HUDEP-2 (cell line): ENCODE results near the gene RABL3.
"Not testable (repeated sequence)": the region's sequence is repeated elsewhere in the genome, so short reads cannot be mapped to it uniquely, and the experiment has no call there.

ENCODE experiments used
- DNase-seq, 76 experiments: peaks; one replicate each; lab custom pipeline; 2025; ENCODE audit not compliant: unreplicated experiment in 76 of 76; lab: John Stamatoyannopoulos, UW

The RABL3 gene

DNA sequence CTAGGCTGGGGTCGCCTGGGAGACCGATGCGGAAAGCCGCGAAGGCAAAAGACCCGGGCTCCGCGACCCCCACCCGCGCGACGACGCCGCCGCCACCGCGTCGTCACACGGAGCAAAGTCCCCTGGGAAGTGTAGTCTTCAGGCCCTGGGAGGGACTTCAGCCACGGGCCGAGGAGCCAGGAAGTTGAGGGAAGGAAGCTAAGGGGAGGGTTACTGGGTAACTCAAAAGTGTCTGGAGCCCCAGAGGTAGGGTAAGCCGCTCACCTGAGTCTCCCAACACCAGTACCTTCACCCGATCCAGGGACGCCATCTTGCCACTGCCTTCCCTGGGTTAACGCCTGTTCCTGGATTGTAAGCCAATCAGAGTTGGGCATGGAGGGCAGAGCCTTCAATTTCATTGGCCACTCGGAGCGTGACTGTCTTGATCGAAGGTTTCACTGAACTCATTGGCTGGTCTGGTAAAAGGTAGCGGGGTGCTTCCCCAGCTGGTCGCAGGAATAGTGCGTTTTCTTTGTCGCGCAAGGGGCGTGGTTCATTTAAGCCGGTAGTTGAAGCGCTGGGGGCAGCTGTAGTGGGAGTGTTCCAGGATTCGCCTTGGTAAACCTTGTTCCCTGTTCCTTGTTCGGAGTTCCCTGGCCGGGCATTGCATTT lies at the start of gene RABL3, which contains the start of gene GTF2E1:
Gene RABL3, minus strand, starts transcription at position 319 of the 651 bp plus-strand sequence. Its CDS starts 9 bp downstream, at position 310.
Gene GTF2E1, plus strand, starts transcription at position 547 of the 651 bp plus-strand sequence. CDS start 7,809 bp downstream, outside the sequence.
- peak; percentile 19 to 98 (median 94) for DNase-seq

DNA sequence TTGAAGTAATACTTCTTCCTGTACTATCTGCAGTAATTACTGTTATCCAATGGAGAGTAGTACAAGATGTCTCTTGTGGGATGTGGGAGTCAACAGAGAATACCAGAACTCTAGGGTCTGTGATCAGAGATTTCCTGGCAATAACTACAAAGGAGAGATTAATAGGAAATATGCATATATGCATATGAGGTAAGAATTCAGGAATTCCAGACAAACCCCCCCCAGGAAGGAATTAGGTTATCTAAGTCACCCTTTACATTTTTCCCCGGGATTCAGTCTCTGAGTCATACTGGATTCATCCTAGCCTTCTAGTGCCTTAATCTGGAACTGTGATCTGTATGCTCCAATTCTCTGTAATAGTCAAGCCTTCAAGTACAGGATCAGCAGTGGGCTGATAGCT lies 49.6 kb upstream of the RABL3 start:
- DNase-seq: no peak

GRCh38 chr3:120791010-120791409 lies 48.7 kb upstream of the RABL3 start:
- no peak for DNase-seq

DNA sequence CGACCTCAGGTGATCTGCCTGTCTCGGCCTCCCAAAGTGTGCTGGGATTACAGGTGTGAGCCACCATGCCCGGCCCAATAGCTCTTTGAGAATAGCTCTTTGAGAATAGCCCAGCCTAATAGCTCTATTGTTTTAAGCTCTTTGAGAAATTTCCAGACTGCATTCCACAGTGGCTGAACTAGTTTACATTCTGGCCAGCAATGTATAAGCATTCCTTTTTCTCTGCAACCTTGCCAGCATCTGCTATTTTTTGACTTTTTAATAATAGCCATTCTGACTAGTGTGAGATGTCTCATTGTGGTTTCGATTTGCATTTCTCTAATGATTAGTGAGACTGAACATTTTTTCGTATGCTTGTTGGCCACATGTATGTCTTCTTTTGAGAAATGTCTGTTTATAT lies 43.5 kb upstream of the RABL3 start:
- DNase-seq: not testable (repeated sequence)

DNA sequence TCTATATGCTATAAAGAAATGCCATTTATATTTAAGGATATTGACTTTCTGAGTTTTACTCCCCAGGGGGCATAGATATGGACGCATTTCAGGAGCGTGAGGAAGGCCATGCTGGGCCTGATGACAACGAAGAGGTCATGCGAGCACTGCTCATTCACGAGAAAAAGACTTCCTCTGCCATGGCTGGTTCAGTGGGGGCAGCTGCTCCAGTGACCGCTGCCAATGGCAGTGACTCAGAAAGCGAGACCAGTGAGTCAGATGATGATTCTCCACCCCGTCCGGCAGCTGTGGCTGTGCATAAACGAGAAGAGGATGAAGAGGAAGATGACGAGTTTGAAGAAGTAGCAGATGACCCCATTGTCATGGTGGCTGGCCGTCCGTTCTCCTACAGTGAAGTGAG lies 38.7 kb upstream of the RABL3 start:
- no peak for DNase-seq

DNA sequence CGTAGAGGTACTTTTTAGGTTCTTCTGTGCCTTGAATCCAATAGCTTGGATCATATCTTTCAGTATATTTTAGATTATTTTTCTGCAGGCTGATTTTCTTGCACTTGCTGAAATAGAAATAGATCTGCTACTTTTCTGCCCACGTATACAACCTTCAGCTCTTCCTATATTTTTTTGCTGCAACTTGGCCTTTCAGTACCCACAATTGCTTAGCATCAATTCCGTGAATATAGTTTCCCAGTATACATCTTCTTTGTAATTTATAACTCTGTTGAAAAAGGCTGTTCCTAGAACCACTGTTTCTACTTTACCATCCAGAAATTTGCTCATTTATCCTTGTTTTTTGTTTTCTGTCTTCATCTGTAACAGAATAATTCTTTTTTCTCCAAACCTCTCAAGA lies 36.5 kb upstream of the RABL3 start:
- DNase-seq: no peak

DNA sequence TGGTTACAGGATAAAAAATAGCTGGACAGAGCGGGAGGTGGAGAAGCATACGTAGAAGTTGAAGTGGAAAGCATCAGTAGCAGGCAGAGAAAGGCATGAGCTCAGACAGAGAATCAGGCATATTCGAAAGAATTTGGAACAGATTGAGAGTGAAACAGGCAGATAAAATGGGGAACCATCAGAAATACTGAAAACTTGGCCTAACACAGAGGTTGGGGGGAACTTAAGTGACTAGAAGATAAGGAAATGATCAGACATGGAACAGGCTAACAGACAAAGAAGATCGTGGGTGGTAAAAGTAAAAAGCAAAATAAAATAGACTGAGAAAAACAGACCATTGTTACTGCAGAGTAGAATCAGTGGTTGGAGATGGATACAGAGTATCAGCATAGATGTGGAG lies 33.1 kb upstream of the RABL3 start:
- peak in 3 of 76 experiments; percentile 9 to 14 (median 14) for DNase-seq

GRCh38 chr3:120773932-120774331 lies 31.6 kb upstream of the RABL3 start:
- DNase-seq: peak in 8 of 76 experiments; percentile 3 to 33 (median 12)

GRCh38 chr3:120772081-120772480 lies 29.8 kb upstream of the RABL3 start:
- no peak for DNase-seq

- DNase-seq: no peak
These were observed 28.6 kb upstream of the RABL3 start for GRCh38 chr3:120770891-120771290.

DNA sequence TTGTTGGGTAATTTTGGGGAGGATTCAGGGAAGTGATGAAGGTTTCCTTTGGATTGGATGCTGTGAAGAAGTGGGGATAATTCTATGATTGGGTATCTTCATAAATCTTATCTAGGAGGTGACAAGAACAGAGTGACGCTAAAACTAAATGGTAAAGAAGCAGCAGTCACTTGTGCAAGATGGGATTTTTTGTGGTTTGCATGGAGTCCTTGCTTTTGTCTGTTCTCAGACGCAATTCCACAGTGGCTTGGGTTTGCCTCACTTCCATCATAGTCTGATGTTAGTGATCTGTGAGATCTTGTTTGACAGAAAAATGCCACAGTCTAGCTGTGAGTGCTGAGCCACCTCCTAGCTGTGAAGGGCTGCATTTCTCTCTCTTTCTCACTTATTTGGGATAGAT lies 27.1 kb upstream of the RABL3 start:
- DNase-seq: no peak

DNA sequence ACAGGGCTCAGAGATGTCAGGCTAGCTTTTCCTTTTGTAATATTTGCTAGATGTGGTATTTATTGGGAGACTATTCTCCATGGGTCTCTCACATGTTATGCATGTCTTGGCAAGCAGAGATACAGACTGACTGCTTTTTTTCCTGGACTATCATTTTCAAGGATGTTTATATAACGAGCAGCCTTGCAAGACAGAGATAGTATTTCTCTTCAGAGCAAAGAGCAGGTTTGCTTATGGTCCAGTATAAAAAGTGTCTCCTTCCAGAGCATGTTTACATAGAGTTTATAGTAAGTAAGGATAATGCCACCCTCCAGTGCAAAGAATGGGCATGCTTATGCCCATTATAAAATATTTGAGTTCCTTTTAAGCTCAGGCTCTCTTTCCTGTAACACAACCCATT lies 24.8 kb upstream of the RABL3 start:
- DNase-seq: no peak

- peak in 1 of 76 experiments; percentile 7 for DNase-seq
These were observed 24.3 kb upstream of the RABL3 start for GRCh38 chr3:120766576-120766975.

DNA sequence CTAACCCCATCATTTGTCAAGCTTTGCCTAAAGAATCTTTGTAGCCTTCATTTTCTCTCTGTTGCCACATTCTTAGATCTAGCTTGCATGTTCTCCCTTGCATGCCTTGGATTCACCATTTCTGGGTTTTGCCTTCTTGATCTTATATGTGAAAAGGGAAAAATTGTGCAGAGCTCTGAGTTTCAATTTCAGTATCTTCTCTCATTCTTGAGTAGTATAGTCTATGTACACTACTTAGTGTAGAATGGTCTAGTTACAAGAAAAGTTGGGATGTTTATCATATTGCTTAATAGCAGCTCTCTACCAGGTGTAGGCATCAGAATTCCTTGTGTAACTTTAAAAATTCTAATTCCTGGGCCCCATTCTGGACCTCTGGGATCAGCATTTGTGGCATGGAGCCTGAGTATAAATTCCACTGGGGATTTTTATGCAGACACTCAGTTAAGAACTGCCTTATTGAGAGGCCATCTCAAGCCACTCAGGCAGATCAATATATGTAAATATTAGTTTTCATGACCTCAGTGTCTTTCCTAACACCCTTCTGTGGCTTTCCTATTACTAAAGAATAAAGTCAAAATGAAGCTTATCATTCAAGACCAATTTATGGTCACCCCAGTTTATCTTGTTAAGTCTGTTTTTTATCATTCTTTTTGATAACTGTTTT lies 23.6 kb upstream of the RABL3 start:
- no peak for DNase-seq

DNA sequence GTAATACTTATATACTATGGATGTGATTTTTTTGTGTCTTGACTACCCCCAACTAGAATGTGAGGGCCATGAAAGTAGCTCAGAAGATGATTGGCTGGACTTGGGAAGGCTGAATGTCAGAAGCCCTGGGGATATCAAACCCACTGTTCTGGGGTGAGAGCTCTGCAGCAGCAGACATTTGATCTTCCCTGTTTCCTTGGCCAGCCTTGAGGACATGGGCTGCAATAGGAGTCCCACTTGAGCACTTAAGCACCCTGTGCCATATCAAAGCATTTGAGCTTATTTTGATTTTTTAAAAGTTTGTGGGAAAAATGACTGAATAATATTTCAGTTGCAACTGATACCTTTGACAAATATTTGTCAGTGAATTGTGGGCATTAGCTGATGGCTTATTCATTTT lies 21.9 kb upstream of the RABL3 start:
- no peak for DNase-seq

- DNase-seq: no peak
These were observed 21.3 kb upstream of the RABL3 start for GRCh38 chr3:120763601-120764000.

GRCh38 chr3:120762615-120763014 lies 20.3 kb upstream of the RABL3 start:
- DNase-seq: no peak

DNA sequence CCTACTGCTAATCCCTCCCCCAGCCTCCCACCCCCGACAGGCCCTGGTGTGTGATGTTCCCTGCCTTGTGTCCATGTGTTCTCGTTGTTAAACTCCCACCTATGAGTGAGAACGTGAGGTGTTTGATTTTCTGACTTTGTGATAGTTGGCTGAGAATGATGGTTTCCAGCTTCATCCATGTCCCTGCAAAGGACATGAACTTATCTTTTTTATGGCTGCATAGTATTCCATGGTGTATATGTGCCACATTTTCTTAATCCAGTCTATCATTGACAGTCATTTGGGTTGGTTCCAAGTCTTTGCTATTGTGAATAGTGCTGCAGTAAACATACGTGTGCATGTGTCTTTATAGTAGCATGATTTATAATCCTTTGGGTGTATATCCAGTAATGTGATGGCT lies 16.2 kb upstream of the RABL3 start:
- not testable (repeated sequence) for DNase-seq

GRCh38 chr3:120756061-120756460 lies 13.7 kb upstream of the RABL3 start:
- DNase-seq: no peak

DNA sequence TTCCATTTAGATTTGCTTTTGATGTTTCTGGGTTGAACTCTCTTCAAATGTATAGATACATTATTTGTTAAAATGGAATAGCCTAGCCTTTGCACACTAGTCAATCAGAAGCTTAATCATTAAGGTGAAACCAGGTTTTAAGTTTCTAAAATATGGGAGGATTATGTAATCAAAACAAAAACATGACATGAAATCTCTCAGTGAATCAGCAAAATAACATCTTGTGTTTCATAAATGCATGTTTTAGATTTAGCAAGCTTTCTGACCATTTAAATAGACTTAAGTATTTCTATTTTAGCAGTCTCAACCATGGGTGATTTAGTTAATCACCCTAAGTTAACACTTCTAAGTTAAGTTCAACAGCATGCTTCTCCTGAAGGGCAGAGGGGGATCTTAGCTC lies 11.5 kb upstream of the RABL3 start:
- DNase-seq: no peak

DNA sequence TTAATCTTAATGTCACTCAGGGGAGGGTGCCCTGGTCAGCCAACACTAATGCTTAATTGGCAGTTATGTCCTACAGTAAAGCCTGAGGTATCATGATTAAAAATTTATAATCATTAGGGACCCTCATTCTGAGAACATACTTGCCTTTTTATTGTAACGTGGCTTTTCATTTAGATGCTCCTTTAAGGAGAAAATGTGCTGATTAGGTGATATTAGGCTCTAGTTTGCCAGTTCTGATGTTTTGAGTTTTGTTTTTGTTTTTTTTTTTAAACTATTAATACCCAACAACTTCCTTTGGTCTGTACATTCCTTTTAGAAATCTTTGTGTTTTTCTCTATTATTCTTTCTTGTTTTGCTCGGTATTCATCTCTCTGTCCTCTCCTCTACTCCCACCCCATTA lies 10.5 kb upstream of the RABL3 start:
- DNase-seq: no peak

GRCh38 chr3:120752230-120752629 lies 9.9 kb upstream of the RABL3 start:
- DNase-seq: no peak
